Brain pericyte (primary cell): ENCODE measurements around the gene ZDHHC11B.
"Not testable (repeated sequence)": the region's sequence is repeated elsewhere in the genome, so short reads cannot be mapped to it uniquely, and the experiment has no call there.

Experiments
- DNase-seq: peaks from one replicate; pipeline ENCODE4 v3.0.0-alpha.2; 2012; ENCODE audit warnings: low read depth, low spot score

Gene ZDHHC11B

GRCh38 chr5:753567-754142, 30.9 kb downstream of the ZDHHC11B start:
- not testable (repeated sequence) for DNase-seq

- not testable (repeated sequence) for DNase-seq
Observed at GRCh38 chr5:752532-753115, 31.9 kb downstream of the ZDHHC11B start.

GRCh38 chr5:751992-752391, 32.5 kb downstream of the ZDHHC11B start:
- DNase-seq, result not testable (repeated sequence)

GRCh38 chr5:751496-751895, 33.0 kb downstream of the ZDHHC11B start:
- DNase-seq, result no peak

- DNase-seq, result not testable (repeated sequence)
Observed at GRCh38 chr5:750226-750625, 34.3 kb downstream of the ZDHHC11B start.

GRCh38 chr5:749101-749670, 35.3 kb downstream of the ZDHHC11B start:
- DNase-seq, result no peak

- DNase-seq, result not testable (repeated sequence)
Observed at GRCh38 chr5:748011-748980, 36.2 kb downstream of the ZDHHC11B start.

- not testable (repeated sequence) for DNase-seq
Observed at GRCh38 chr5:747303-747844, 37.2 kb downstream of the ZDHHC11B start.

GRCh38 chr5:746258-746761, 38.2 kb downstream of the ZDHHC11B start:
- no peak for DNase-seq

GRCh38 chr5:745272-746142, 39.0 kb downstream of the ZDHHC11B start:
- DNase-seq, result not testable (repeated sequence)

GRCh38 chr5:743696-744404, 40.7 kb downstream of the ZDHHC11B start:
- DNase-seq, result not testable (repeated sequence)

- DNase-seq, result not testable (repeated sequence)
Observed at GRCh38 chr5:742276-742675, 42.3 kb downstream of the ZDHHC11B start.

- not testable (repeated sequence) for DNase-seq
Observed at GRCh38 chr5:734145-734544, 50.4 kb downstream of the ZDHHC11B start.

GRCh38 chr5:732754-733454, 51.6 kb downstream of the ZDHHC11B start:
- not testable (repeated sequence) for DNase-seq

- not testable (repeated sequence) for DNase-seq
Observed at GRCh38 chr5:729225-729624, 55.3 kb downstream of the ZDHHC11B start.

- DNase-seq, result not testable (repeated sequence)
Observed at GRCh38 chr5:727087-727486, 57.4 kb downstream of the ZDHHC11B start.

- DNase-seq, result not testable (repeated sequence)
Observed at GRCh38 chr5:723865-724264, 60.7 kb downstream of the ZDHHC11B start.

- DNase-seq, result not testable (repeated sequence)
Observed at GRCh38 chr5:723309-723708, 61.2 kb downstream of the ZDHHC11B start.

- not testable (repeated sequence) for DNase-seq
Observed at GRCh38 chr5:719379-719778, 65.2 kb downstream of the ZDHHC11B start.
